Stomach (tissue), 4 donors: ENCODE results near the gene SLC9A2.

Experiments
- POLR2A ChIP-seq, 4 donors: fragments of 450-650 bp; IDR thresholded peaks; one replicate each; pipeline ENCODE4 v1.6.1; 2016; ENCODE audit warnings: antibody characterized with exemption in 4 of 4, control low read depth in 2 of 4, mild to moderate bottlenecking in 1 of 4, moderate library complexity in 1 of 4
- POLR2AphosphoS5 ChIP-seq, 3 donors: sonication (generic); formaldehyde crosslinking; IDR thresholded peaks; one replicate each; pipeline ENCODE4 v1.6.1; 2016; ENCODE audit warnings: antibody characterized with exemption in 3 of 3
- TF ChIP-seq, protein P1 (sequence below), 7 experiments: fragments of 450-650 bp in 4 of 7; fragments of 200-600 bp in 3 of 7; sonication (generic) in 3 of 7; IDR thresholded peaks; one replicate each; pipeline ENCODE4 v1.5.1; 2016 to 2019; ENCODE audit warnings: antibody characterized with exemption in 7 of 7, control low read depth in 2 of 7, mild to moderate bottlenecking in 1 of 7

GRCh38 chr2:102678442-102678841 lies 59.1 kb downstream of the SLC9A2 start:
- TF ChIP-seq, protein P1, sequence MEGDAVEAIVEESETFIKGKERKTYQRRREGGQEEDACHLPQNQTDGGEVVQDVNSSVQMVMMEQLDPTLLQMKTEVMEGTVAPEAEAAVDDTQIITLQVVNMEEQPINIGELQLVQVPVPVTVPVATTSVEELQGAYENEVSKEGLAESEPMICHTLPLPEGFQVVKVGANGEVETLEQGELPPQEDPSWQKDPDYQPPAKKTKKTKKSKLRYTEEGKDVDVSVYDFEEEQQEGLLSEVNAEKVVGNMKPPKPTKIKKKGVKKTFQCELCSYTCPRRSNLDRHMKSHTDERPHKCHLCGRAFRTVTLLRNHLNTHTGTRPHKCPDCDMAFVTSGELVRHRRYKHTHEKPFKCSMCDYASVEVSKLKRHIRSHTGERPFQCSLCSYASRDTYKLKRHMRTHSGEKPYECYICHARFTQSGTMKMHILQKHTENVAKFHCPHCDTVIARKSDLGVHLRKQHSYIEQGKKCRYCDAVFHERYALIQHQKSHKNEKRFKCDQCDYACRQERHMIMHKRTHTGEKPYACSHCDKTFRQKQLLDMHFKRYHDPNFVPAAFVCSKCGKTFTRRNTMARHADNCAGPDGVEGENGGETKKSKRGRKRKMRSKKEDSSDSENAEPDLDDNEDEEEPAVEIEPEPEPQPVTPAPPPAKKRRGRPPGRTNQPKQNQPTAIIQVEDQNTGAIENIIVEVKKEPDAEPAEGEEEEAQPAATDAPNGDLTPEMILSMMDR (IDR thresholded peaks at IDR 0.05): no peak
- TF ChIP-seq POLR2A (IDR thresholded peaks at IDR 0.05) (no peak), POLR2AphosphoS5 (IDR thresholded peaks at IDR 0.05) (no peak)
